Sigmoid colon (tissue), 7 donors: ENCODE results near the gene RING1. TPM values are rescaled to one million over a fixed set of nuclear protein-coding genes. Genes with fewer than 3 reads are reported as not detected.

ENCODE experiments used
- DNase-seq: peaks from one replicate; pipeline ENCODE4 v3.0.0-alpha.2; 2019
- H3K27ac ChIP-seq, 4 donors: fragments of 200-600 bp; sonication (generic); one replicate each; pipeline ENCODE4 v1.5.1; 2016 to 2019; ENCODE audit warnings: mild to moderate bottlenecking in 1 of 4
- H3K27me3 ChIP-seq, 3 donors: fragments of 200-600 bp; sonication (generic); one replicate each; pipeline ENCODE4 v1.5.1; 2019; ENCODE audit warnings: mild to moderate bottlenecking in 1 of 3
- H3K36me3 ChIP-seq, 4 donors: fragments of 200-600 bp; sonication (generic); one replicate each; pipeline ENCODE4 v1.5.1; 2016 to 2019
- H3K4me1 ChIP-seq, 4 donors: fragments of 200-600 bp; sonication (generic); one replicate each; pipeline ENCODE4 v1.5.1; 2017 to 2019
- H3K4me3 ChIP-seq, 4 donors: fragments of 200-600 bp; sonication (generic); one replicate each; pipeline ENCODE4 v1.5.1; 2017 to 2019; ENCODE audit warnings: mild to moderate bottlenecking in 2 of 4, moderate library complexity in 1 of 4
- H3K9me3 ChIP-seq, 4 donors: fragments of 200-600 bp in 3 of 4; sonication (generic) in 3 of 4; one replicate each; pipeline versions ENCODE4 v1.5.1 to v1.6.1; 2013 to 2019
- EP300 ChIP-seq, 4 donors: sonication (generic); formaldehyde crosslinking; IDR thresholded peaks; one replicate each; pipeline ENCODE4 v1.6.1; 2017; ENCODE audit warnings: antibody characterized with exemption in 4 of 4
- POLR2A ChIP-seq, 2 donors: fragments of 450-650 bp; IDR thresholded peaks; one replicate each; pipeline ENCODE4 v1.6.1; 2016; ENCODE audit warnings: antibody characterized with exemption in 2 of 2, mild to moderate bottlenecking in 2 of 2, moderate library complexity in 2 of 2
- POLR2AphosphoS5 ChIP-seq, 4 donors: sonication (generic); formaldehyde crosslinking; IDR thresholded peaks; one replicate each; pipeline ENCODE4 v1.6.1; 2017; ENCODE audit warnings: antibody characterized with exemption in 4 of 4
- WGBS, 2 donors: extraction: QIAGEN DNeasy Blood & Tissue Kit; methylation state at CpG; one replicate each; pipeline ENCODE4 v1.1.7; 2013; 5-methylcytosine and 5-hydroxymethylcytosine counted together
- intact Hi-C: fragments of 100-400 bp; cut with DNase I; formaldehyde crosslinking; loops from one replicate; pipeline ENCODE4 v1.15.1; 2023
- polyA plus RNA-seq, 3 donors: library from polyadenylated mRNA; stranded (reverse); fragments of 200-250 nt; gene quantifications; one replicate each; pipeline ENCODE4 v1.2.3, GENCODE V29; 2013
- total RNA-seq, 4 donors: library from RNA; depleted of rRNA; stranded (reverse); fragments of >200 nt; gene quantifications; one replicate each; pipeline ENCODE4 v1.1.0, GENCODE V29; 2016
- TF ChIP-seq, protein P1 (sequence below), 4 experiments: fragments of 450-650 bp in 3 of 4; fragments of 200-600 bp in 1 of 4; IDR thresholded peaks; one replicate each; pipeline ENCODE4 v1.5.1; 2016 to 2019; ENCODE audit warnings: antibody characterized with exemption in 4 of 4, mild to moderate bottlenecking in 3 of 4, moderate library complexity in 2 of 4
- donor health status: healthy with polysubstance abuse.
- donor health status: Bipolar disorder and iron deficiency.
- donor health status: healthy.

The RING1 gene
- total and polyA plus RNA-seq, 7 donors, result 13.2 to 36.0 (median 18.1) TPM

DNA sequence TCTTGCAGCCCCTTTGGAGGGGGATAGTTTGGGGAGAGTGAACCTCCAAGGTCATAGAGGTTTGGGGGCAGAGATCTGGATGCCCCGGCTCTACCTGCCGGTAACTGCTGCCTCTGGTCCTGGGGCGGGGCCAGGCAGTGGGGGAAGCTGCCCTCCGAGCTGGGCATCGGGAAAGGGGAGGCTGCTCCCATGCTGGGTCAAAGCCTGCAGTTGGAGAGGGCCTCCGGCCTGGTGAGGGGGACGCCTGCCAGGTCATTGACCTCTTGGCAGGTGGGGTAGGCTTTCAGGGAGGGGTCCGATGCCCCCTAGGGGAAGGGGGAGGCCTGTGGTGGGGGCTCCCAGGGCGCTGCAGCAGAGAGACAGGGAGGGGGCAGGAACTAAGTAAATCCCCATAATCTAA lies 23.1 kb upstream of the RING1 start:
- Histone ChIP-seq H3K4me3 (no peak overlapping the region), H3K9me3 (no peaks in the 10 kb centered on the region), H3K4me1 (no peaks in the 10 kb centered on the region), H3K36me3 (no peaks in the 10 kb centered on the region), H3K27ac (no peak overlapping the region), H3K27me3 (no peaks in the 10 kb centered on the region)
- WGBS, 2 donors, result 75 to 79% methylated on average over 9 of the region's 9 CpGs
- TF ChIP-seq EP300 (IDR thresholded peaks at IDR 0.05) (no peak), POLR2A (IDR thresholded peaks at IDR 0.05) (no peak), POLR2AphosphoS5 (IDR thresholded peaks at IDR 0.05) (no peak)
- TF ChIP-seq, protein P1, sequence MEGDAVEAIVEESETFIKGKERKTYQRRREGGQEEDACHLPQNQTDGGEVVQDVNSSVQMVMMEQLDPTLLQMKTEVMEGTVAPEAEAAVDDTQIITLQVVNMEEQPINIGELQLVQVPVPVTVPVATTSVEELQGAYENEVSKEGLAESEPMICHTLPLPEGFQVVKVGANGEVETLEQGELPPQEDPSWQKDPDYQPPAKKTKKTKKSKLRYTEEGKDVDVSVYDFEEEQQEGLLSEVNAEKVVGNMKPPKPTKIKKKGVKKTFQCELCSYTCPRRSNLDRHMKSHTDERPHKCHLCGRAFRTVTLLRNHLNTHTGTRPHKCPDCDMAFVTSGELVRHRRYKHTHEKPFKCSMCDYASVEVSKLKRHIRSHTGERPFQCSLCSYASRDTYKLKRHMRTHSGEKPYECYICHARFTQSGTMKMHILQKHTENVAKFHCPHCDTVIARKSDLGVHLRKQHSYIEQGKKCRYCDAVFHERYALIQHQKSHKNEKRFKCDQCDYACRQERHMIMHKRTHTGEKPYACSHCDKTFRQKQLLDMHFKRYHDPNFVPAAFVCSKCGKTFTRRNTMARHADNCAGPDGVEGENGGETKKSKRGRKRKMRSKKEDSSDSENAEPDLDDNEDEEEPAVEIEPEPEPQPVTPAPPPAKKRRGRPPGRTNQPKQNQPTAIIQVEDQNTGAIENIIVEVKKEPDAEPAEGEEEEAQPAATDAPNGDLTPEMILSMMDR (IDR thresholded peaks at IDR 0.05), result no peak
- intact Hi-C loops, result no loop called here
- DNase-seq, result no peak

DNA sequence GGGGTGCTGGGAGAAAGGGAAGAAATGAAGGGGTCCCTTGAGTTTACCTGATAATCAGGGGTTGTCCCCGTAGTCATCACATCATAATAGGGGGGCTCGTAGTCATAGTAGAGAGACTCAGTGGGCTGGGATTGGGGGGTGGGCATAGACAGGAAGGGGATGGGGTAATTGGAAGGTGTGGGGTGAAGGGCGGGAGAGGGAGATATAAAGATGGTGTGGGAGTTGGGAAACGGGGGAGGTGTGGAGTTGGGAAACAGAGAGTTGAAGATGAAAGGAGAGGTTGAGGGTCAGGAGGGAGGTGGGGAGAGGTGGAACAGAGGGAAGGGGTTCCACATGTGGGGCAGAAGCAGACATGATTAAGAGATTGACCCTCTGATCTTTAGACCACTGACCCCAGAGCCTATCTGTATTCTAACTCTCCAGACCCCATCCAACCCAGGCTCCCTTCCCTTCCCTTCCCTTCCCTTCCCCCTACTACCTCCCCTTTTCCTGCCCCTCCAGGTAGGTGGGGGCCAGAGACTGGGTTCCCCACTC lies 22.6 kb upstream of the RING1 start:
- TF ChIP-seq POLR2AphosphoS5 (IDR thresholded peaks at IDR 0.05) (no peak), POLR2A (IDR thresholded peaks at IDR 0.05) (no peak), EP300 (IDR thresholded peaks at IDR 0.05) (no peak)
- TF ChIP-seq, protein P1 (IDR thresholded peaks at IDR 0.05), result no peak
- 74 to 81% methylated on average over 4 of the region's 4 CpGs for WGBS, 2 donors
- intact Hi-C loops, result no loop called here
- H3K4me3 ChIP-seq, result no peak overlapping the region
- no peak overlapping the region for H3K27ac ChIP-seq
- no peak for DNase-seq
- H3K36me3 ChIP-seq, result no peaks in the 10 kb centered on the region
- H3K4me1 ChIP-seq, result no peaks in the 10 kb centered on the region
- peaks cover 0 to 3% (median 0%) of the 10 kb centered on the region in 3 donors for H3K27me3 ChIP-seq
- no peaks in the 10 kb centered on the region for H3K9me3 ChIP-seq

DNA sequence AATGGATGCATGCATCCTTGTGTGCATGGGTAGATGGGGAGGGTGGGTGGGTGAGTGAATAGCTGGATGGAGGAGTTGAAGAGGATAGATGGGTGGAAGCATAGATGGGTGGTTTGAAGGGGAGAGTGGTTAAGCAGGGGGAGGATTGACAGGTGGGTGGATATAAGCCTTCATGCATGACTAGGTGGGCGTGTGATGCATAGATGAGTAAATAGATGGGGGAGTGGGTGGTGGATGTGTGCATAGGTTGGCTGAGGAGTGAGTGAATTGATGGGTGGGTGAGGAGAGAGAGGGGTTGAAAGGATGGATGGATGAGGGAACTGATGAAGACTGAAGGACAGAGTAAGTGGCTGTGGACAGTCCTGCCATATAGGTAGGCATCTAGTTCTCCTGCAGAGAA lies 20.5 kb upstream of the RING1 start:
- 84 to 87% methylated on average over 1 of the region's 1 CpG for WGBS, 2 donors
- Histone ChIP-seq H3K4me3 (no peak overlapping the region), H3K27me3 (peaks cover 0 to 18% (median 13%) of the 10 kb centered on the region in 3 donors), H3K4me1 (peaks cover 0 to 10% (median 9%) of the 10 kb centered on the region in 4 donors), H3K27ac (no peak overlapping the region), H3K36me3 (no peaks in the 10 kb centered on the region), H3K9me3 (no peaks in the 10 kb centered on the region)
- TF ChIP-seq POLR2AphosphoS5 (IDR thresholded peaks at IDR 0.05), result no peak
- TF ChIP-seq, protein P1 (IDR thresholded peaks at IDR 0.05), result no peak
- no peak for TF ChIP-seq EP300 (IDR thresholded peaks at IDR 0.05)
- intact Hi-C loops, result no loop called here
- no peak for DNase-seq

DNA sequence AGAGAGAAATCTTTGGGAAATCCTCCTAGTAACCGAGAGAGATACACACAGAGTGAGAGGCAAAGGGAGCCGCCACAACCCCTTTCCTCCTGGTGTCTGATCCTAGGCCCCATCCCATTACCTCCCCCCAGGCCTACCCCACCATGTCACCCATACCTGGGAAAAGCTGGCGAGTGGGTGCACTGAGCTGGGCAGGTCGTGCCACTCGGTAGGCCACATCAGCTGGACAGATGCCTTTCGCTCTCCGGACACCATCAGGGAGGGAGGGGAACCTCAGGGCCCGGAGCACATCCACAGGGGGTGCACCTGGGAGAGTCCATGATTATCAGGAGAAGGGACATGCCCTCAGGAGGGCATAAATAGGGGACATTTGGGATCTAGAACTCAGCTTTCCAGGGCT lies 19.1 kb upstream of the RING1 start:
- no peak for TF ChIP-seq POLR2AphosphoS5 (IDR thresholded peaks at IDR 0.05)
- TF ChIP-seq EP300 (IDR thresholded peaks at IDR 0.05), result no peak
- TF ChIP-seq, protein P1 (IDR thresholded peaks at IDR 0.05), result no peak
- TF ChIP-seq POLR2A (IDR thresholded peaks at IDR 0.05), result no peak
- WGBS, 2 donors, result 88 to 93% methylated on average over 8 of the region's 8 CpGs
- no peak for DNase-seq

More for the DNA sequence above, 19.1 kb upstream of the RING1 start:
- Histone ChIP-seq H3K9me3 (no peaks in the 10 kb centered on the region), H3K27me3 (peaks cover 0 to 18% (median 13%) of the 10 kb centered on the region in 3 donors), H3K36me3 (peaks cover 0 to under 1% (median 0%) of the 10 kb centered on the region in 4 donors), H3K4me1 (peaks cover 0 to 18% (median 17%) of the 10 kb centered on the region in 4 donors), H3K4me3 (no peak overlapping the region), H3K27ac (no peak overlapping the region)
- intact Hi-C loops, result no loop called here
